A673 (cell line): Measurements from ENCODE around the gene CDK19. TPM values are rescaled to one million over a fixed set of nuclear protein-coding genes. Genes with fewer than 3 reads are reported as not detected.
"Not testable (repeated sequence)": the region's sequence is repeated elsewhere in the genome, so short reads cannot be mapped to it uniquely, and the experiment has no call there.

Experiments used
- BruUV-seq: library from RNA; stranded (reverse); fragments of 400-500 nt; replicated peaks from 2 replicates; lab custom pipeline; 2021; lab: Mats Ljungman, UMichigan
- CTCF ChIA-PET: fragments of 300-600 bp; sonication (Branson Sonifier 250); formaldehyde crosslinking; loops from one replicate; lab custom pipeline; 2022; ENCODE audit warnings: antibody characterized with exemption; lab: Charles Lee
- POLR2A ChIA-PET: fragments of 300-600 bp; sonication (Branson Sonifier 250); formaldehyde crosslinking; loops from one replicate; lab custom pipeline; 2022; ENCODE audit warnings: antibody characterized with exemption; ENCODE audit not compliant: low non-redundant PET; lab: Charles Lee
- DNase-seq: peaks from one replicate; pipeline ENCODE4 v3.0.0-alpha.2; 2015; ENCODE audit warnings: low spot score
- H3K27ac ChIP-seq: fragments of 200-600 bp; sonication (generic); 2 replicates; pipeline ENCODE4 v1.5.1; 2016; ENCODE audit warnings: mixed run types, low read depth, mild to moderate bottlenecking, mixed read lengths, antibody characterized with exemption, low read length; ENCODE audit not compliant: poor library complexity, severe bottlenecking
- H3K27me3 ChIP-seq: fragments of 200-600 bp; sonication (generic); replicated peaks from 2 replicates; pipeline ENCODE4 v1.6.1; 2017; ENCODE audit warnings: mixed run types, low read depth, mild to moderate bottlenecking, mixed read lengths, antibody characterized with exemption, low read length; ENCODE audit not compliant: insufficient read depth, poor library complexity
- H3K36me3 ChIP-seq: fragments of 200-600 bp; sonication (generic); 2 replicates; pipeline ENCODE4 v1.6.1; 2016; ENCODE audit warnings: mixed run types, mild to moderate bottlenecking, mixed read lengths, antibody characterized with exemption, low read length; ENCODE audit not compliant: insufficient read depth, poor library complexity, severe bottlenecking
- H3K4me1 ChIP-seq: fragments of 200-600 bp; sonication (generic); 2 replicates; pipeline ENCODE4 v1.6.1; 2017; ENCODE audit warnings: mixed run types, mild to moderate bottlenecking, mixed read lengths, antibody characterized with exemption, low read length; ENCODE audit not compliant: insufficient read depth, poor library complexity, severe bottlenecking
- H3K4me3 ChIP-seq: fragments of 200-600 bp; sonication (generic); 2 replicates; pipeline ENCODE4 v1.5.1; 2016; ENCODE audit warnings: low read depth, mixed run types, mild to moderate bottlenecking, mixed read lengths, low read length; ENCODE audit not compliant: poor library complexity, severe bottlenecking
- H3K9me3 ChIP-seq: fragments of 200-600 bp; sonication (generic); 2 replicates; pipeline ENCODE4 v1.6.1; 2016; ENCODE audit warnings: mixed run types, low read depth, mild to moderate bottlenecking, mixed read lengths, antibody characterized with exemption, low read length; ENCODE audit not compliant: poor library complexity, severe bottlenecking
- CTCF ChIP-seq: fragments of 300-800, 200-600 bp; sonication (generic); conservative IDR thresholded peaks from 2 replicates; pipeline ENCODE4 v1.5.1; 2017; ENCODE audit warnings: low read depth, mild to moderate bottlenecking, antibody characterized with exemption, low read length, moderate library complexity, mixed read lengths
- EZH2 ChIP-seq: fragments of 200-600 bp; sonication (generic); IDR thresholded peaks from 2 replicates; pipeline ENCODE4 v1.6.1; 2017; ENCODE audit warnings: borderline replicate concordance, low read depth, mild to moderate bottlenecking, mixed read lengths, antibody characterized with exemption, low read length; ENCODE audit not compliant: poor library complexity, severe bottlenecking
- intact Hi-C: fragments of 100-400 bp; cut with micrococcal nuclease; formaldehyde crosslinking; loops from one replicate; pipeline ENCODE4 v1.10.0; 2022; ENCODE audit not compliant: unreplicated experiment
- total RNA-seq: library from RNA; stranded (reverse); gene quantifications from 2 replicates; pipeline ENCODE4 v1.2.3, GENCODE V29; 2021

Gene CDK19
- total RNA-seq, 1 experiment from 2014 or later = 23.7 TPM

- ChIA-PET POLR2A (no interaction called here), CTCF (no interaction called here)
- DNase-seq = no peak
- Histone ChIP-seq H3K27me3 (no peaks in the 10 kb centered on the region), H3K4me1 (no peaks in the 10 kb centered on the region), H3K36me3 (no peaks in the 10 kb centered on the region), H3K9me3 (no peaks in the 10 kb centered on the region), H3K4me3 (no peak overlapping the region), H3K27ac (no peak overlapping the region)
- no TSS peak for BruUV-seq
- intact Hi-C loops = no loop called here
- TF ChIP-seq CTCF (no peak), EZH2 (no peak)
Observed at GRCh38 chr6:110723017-110723416, 92.3 kb downstream of the CDK19 start.

DNA sequence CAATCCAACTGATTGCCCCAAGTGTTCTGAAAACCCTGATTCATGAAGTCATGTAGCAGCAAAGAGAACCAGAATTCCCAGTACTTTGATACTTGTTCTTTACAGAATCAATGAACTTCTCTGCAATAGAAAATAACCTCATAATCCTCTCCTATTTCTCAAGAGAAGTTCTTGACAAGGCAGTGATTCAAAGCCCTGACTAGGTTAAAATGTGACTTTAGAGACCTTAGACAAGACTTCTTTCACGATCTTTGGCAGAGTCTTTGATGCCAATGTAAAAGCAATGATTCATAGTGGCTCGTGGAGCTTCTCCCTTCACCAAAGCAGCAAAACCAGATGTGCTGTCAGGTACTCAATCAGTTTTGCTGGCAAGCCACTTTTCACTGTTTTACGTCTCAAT lies 95.2 kb downstream of the CDK19 start:
- POLR2A ChIA-PET = no interaction called here
- Histone ChIP-seq H3K36me3 (no peaks in the 10 kb centered on the region), H3K4me3 (no peak overlapping the region), H3K27ac (no peak overlapping the region), H3K27me3 (no peaks in the 10 kb centered on the region), H3K4me1 (no peaks in the 10 kb centered on the region), H3K9me3 (no peaks in the 10 kb centered on the region)
- intact Hi-C loops = no loop called here
- CTCF ChIA-PET = no interaction called here
- BruUV-seq = no TSS peak
- TF ChIP-seq CTCF (no peak), EZH2 (no peak)
- DNase-seq = no peak

DNA sequence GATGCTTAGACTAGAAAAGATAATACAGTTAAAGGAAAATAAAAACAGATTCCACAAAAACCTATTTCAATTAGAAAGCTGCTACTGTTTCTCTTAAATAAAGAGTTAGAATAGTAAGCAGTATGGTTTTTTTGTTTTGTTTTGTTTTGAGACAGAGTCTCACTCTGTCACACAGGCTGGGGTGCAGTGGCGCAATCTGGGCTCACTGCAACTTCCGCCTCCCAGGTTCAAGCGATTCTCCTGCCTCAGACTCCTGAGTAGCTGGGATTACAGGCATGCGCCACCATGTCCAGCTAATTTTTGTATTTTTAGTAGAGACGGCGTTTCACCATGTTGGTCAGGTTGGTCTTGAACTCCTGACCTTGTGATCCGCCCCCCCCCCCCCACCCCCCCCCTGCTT lies 95.7 kb downstream of the CDK19 start:
- CTCF ChIA-PET = interaction anchor here (0.7 kb wide), 1 partner anchor 680 kb away, joined by 6 read pairs; no protein-coding TSS in a partner anchor
- H3K36me3 ChIP-seq, H3K9me3 ChIP-seq, intact Hi-C loops, BruUV-seq, DNase-seq, H3K4me1 ChIP-seq, H3K4me3 ChIP-seq, H3K27me3 ChIP-seq, POLR2A ChIA-PET, H3K27ac ChIP-seq: not testable (repeated sequence)

GRCh38 chr6:110714143-110714542 lies 101.1 kb downstream of the CDK19 start:
- no TSS peak for BruUV-seq
- no peak for DNase-seq
- Histone ChIP-seq H3K27ac (no peak overlapping the region), H3K9me3 (no peaks in the 10 kb centered on the region), H3K4me1 (no peaks in the 10 kb centered on the region), H3K27me3 (no peaks in the 10 kb centered on the region), H3K36me3 (no peaks in the 10 kb centered on the region), H3K4me3 (no peak overlapping the region)
- TF ChIP-seq EZH2 (no peak), CTCF (no peak)
- CTCF ChIA-PET = no interaction called here
- POLR2A ChIA-PET = no interaction called here
- intact Hi-C loops = no loop called here
